Measurements from ENCODE around the gene NIPSNAP2. TPM values are rescaled to one million over a fixed set of nuclear protein-coding genes. Genes with fewer than 3 reads are reported as not detected.

The NIPSNAP2 gene
- total RNA-seq, 1 donor from 2014 or later, result 39.4 TPM

DNA sequence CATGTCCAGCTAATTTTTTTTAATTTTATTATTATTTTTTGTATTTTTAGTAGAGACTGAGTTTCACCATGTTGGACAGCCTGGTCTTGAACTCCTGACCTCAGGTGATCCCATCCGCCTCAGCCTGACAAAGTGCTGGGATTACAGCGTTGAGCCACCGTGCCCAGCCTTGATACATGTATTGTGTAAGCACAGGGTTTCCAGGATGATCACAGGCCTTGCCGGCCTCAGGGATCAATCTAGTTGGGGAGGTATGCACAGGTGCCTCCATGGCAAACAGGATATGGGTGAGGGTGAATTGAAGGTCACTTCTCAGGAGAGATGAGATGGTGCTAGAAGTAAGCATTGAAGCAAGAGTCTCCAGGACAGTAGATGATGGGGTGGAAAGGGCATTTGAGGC lies 7.2 kb upstream of the NIPSNAP2 start:
- Mint-ChIP-seq H3K36me3 (ENCODE audit: low read depth, unreplicated experiment) (no peaks in the 10 kb centered on the region), H3K4me1 (ENCODE audit: unreplicated experiment) (peaks cover 4% of the 10 kb centered on the region), H3K27ac (ENCODE audit: unreplicated experiment) (no peak overlapping the region), H3K27me3 (ENCODE audit: unreplicated experiment) (peaks cover 3% of the 10 kb centered on the region), H3K9me3 (ENCODE audit: unreplicated experiment) (no peaks in the 10 kb centered on the region), H3K4me3 (ENCODE audit: unreplicated experiment) (no peak overlapping the region)
- DNase-seq (ENCODE audit: low spot score), result no peak
- TF ChIP-seq, protein P1, sequence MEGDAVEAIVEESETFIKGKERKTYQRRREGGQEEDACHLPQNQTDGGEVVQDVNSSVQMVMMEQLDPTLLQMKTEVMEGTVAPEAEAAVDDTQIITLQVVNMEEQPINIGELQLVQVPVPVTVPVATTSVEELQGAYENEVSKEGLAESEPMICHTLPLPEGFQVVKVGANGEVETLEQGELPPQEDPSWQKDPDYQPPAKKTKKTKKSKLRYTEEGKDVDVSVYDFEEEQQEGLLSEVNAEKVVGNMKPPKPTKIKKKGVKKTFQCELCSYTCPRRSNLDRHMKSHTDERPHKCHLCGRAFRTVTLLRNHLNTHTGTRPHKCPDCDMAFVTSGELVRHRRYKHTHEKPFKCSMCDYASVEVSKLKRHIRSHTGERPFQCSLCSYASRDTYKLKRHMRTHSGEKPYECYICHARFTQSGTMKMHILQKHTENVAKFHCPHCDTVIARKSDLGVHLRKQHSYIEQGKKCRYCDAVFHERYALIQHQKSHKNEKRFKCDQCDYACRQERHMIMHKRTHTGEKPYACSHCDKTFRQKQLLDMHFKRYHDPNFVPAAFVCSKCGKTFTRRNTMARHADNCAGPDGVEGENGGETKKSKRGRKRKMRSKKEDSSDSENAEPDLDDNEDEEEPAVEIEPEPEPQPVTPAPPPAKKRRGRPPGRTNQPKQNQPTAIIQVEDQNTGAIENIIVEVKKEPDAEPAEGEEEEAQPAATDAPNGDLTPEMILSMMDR (IDR thresholded peaks at IDR 0.05; ENCODE audit: unreplicated experiment), result no peak

DNA sequence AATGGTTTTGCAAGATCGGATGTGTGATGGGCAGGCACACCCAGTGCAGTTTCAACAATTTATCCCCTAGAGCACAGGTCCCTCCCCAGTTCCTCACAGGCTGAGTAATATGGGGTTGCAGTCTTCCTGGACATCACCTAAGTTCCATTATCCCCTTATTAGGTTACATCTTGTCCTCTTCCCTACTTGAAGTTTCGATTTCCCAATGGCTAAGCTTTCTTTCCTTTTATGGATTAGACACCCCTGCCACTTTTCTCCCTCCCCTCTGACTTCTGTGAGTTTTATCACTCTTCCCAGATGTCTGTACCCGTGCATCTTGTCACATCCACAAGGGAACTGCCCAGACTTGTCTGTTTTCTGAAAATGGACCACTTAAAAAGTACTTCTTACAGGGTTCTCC lies 2.4 kb upstream of the NIPSNAP2 start:
- TF ChIP-seq, protein P1 (IDR thresholded peaks at IDR 0.05; ENCODE audit: unreplicated experiment), result no peak
- no peak for DNase-seq (ENCODE audit: low spot score)
- Mint-ChIP-seq H3K4me3 (ENCODE audit: unreplicated experiment) (no peak overlapping the region), H3K27ac (ENCODE audit: unreplicated experiment) (no peak overlapping the region), H3K4me1 (ENCODE audit: unreplicated experiment) (peaks cover 3% of the 10 kb centered on the region), H3K36me3 (ENCODE audit: low read depth, unreplicated experiment) (no peaks in the 10 kb centered on the region), H3K27me3 (ENCODE audit: unreplicated experiment) (peaks cover 4% of the 10 kb centered on the region), H3K9me3 (ENCODE audit: unreplicated experiment) (no peaks in the 10 kb centered on the region)

DNA sequence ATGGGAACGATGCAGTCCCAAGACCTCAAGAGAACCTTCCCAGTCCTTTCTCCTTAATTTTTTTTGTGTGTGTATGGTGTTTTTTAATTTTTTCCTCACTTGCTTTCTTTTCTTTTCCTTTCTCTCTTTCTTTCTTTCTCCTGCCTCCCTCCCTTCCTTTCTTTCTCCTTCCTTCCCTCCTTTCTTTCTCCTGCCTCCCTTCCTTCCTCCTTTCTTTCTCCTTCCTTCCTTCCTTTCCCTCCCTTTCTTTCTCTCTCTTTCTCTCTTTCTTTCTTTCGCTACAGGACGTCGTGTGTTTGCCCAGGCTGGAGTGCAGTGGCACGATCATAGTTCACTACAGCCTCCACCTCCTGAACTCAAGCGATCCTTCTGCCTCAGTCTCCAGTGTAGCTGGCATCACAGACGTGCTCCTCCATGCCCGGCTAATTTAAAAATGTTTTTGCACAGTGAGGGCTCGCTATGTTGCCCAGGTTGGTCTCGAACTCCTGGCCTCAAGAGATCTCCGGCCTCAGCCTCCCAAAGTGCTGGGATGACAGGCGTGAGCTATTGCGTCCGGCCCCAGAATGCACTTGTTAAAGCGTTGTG lies 709 bp upstream of the NIPSNAP2 start:
- no peak for DNase-seq (ENCODE audit: low spot score)
- Mint-ChIP-seq H3K36me3 (ENCODE audit: low read depth, unreplicated experiment) (no peaks in the 10 kb centered on the region), H3K4me1 (ENCODE audit: unreplicated experiment) (peaks cover 3% of the 10 kb centered on the region), H3K9me3 (ENCODE audit: unreplicated experiment) (no peaks in the 10 kb centered on the region), H3K4me3 (ENCODE audit: unreplicated experiment) (peak overlapping the region; percentile 83), H3K27ac (ENCODE audit: unreplicated experiment) (peak overlapping the region; percentile 78), H3K27me3 (ENCODE audit: unreplicated experiment) (peaks cover 2% of the 10 kb centered on the region)
- TF ChIP-seq, protein P1 (IDR thresholded peaks at IDR 0.05; ENCODE audit: unreplicated experiment), result no peak

DNA sequence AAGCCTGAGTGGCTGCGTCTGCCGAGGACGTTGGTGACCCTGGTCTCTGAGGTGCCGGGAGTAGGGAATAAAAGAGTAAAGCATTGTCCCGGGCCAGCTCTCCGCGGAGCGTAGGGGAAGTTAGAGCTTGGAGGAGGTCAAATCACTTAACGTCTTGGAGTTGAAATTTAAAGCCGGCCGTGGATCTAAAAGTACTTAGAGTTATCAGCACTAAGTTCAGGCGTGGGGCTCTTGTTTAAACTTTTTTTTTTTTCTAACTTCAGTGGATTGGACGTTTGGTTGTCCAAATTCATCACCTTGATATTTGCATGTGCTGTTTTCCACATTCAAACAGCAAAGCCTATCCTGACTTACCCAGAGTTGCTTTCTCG lies 700 bp downstream of the NIPSNAP2 start:
- H3K4me3 Mint-ChIP-seq (ENCODE audit: unreplicated experiment), result peak overlapping the region; percentile 96
- H3K27ac Mint-ChIP-seq (ENCODE audit: unreplicated experiment), result peak overlapping the region; percentile 67

DNA sequence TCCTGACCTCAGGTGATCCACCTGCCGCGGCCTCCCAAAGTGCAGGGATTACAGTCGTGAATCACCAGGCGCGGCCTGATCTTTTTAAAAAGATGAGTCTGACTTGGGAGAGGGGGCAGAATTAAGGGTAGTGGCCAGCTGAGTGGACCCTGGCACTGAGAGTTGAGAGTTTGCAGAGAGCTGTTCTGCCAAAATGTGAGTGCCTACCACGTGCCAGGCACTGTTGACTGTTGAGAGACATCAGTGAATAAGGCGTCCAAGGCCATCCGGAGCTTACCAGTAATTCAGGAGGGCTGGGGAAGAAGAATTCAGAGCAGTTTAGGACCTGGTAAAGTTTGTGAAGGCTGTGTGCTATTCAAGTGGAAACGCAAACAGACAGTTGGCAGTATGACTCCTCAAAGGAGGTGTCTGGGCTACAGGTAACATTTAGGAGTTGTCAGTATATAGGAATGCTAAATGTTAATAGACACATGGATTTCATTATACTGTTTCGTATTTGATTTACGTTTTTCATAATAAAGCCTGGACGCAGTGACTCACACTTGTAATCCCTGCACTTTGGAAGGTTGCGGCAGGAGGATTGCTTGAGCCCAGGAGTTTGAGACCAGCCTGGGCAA lies 1.5 kb downstream of the NIPSNAP2 start:
- Mint-ChIP-seq H3K27ac (ENCODE audit: unreplicated experiment) (no peak overlapping the region), H3K4me1 (ENCODE audit: unreplicated experiment) (peaks cover 6% of the 10 kb centered on the region), H3K4me3 (ENCODE audit: unreplicated experiment) (no peak overlapping the region), H3K27me3 (ENCODE audit: unreplicated experiment) (peaks cover 2% of the 10 kb centered on the region), H3K9me3 (ENCODE audit: unreplicated experiment) (no peaks in the 10 kb centered on the region), H3K36me3 (ENCODE audit: low read depth, unreplicated experiment) (no peaks in the 10 kb centered on the region)
- TF ChIP-seq, protein P1 (IDR thresholded peaks at IDR 0.05; ENCODE audit: unreplicated experiment), result no peak
- DNase-seq (ENCODE audit: low spot score), result no peak

More for the DNA sequence above, 700 bp downstream of the NIPSNAP2 start:
- Mint-ChIP-seq H3K4me1 (ENCODE audit: unreplicated experiment) (peaks cover 6% of the 10 kb centered on the region), H3K27me3 (ENCODE audit: unreplicated experiment) (peaks cover 2% of the 10 kb centered on the region), H3K9me3 (ENCODE audit: unreplicated experiment) (no peaks in the 10 kb centered on the region), H3K36me3 (ENCODE audit: low read depth, unreplicated experiment) (no peaks in the 10 kb centered on the region)
- TF ChIP-seq, protein P1 (IDR thresholded peaks at IDR 0.05; ENCODE audit: unreplicated experiment), result no peak
- no peak for DNase-seq (ENCODE audit: low spot score)

All from endothelial cell (in vitro differentiated cells).